Esophagus squamous epithelium (tissue), 5 donors: ENCODE measurements around the gene ACBD7. TPM values are rescaled to one million over a fixed set of nuclear protein-coding genes. Genes with fewer than 3 reads are reported as not detected.

Experiments used
- DNase-seq: peaks from one replicate; lab custom pipeline; 2025; lab: John Stamatoyannopoulos, UW
- H3K27ac ChIP-seq, 4 donors: fragments of 200-600 bp; sonication (generic); one replicate each; pipeline ENCODE4 v1.5.1; 2016 to 2019; ENCODE audit warnings: mild to moderate bottlenecking in 1 of 4
- H3K27me3 ChIP-seq, 4 donors: fragments of 200-600 bp; sonication (generic); 1 replicate in 3 of 4; 2 replicates in 1 of 4; pipeline versions ENCODE4 v1.5.1 to v1.6.0; 2017 to 2021; ENCODE audit warnings: antibody characterized with exemption in 1 of 4
- H3K36me3 ChIP-seq, 3 donors: fragments of 200-600 bp; sonication (generic); one replicate each; pipeline ENCODE4 v1.5.1; 2016 to 2019
- H3K4me1 ChIP-seq, 3 donors: fragments of 200-600 bp; sonication (generic); one replicate each; pipeline ENCODE4 v1.5.1; 2017 to 2019
- H3K4me3 ChIP-seq, 4 donors: fragments of 200-600 bp; sonication (generic); 1 replicate in 3 of 4; 2 replicates in 1 of 4; pipeline ENCODE4 v1.5.1; 2016 to 2019; ENCODE audit warnings: mild to moderate bottlenecking in 2 of 4, moderate library complexity in 1 of 4
- H3K9me3 ChIP-seq, 3 donors: fragments of 200-600 bp; sonication (generic); one replicate each; pipeline ENCODE4 v1.5.1; 2016 to 2019
- POLR2A ChIP-seq, 4 donors: fragments of 450-650 bp; IDR thresholded peaks; one replicate each; pipeline ENCODE4 v1.6.1; 2017; ENCODE audit warnings: antibody characterized with exemption in 4 of 4, mild to moderate bottlenecking in 4 of 4, moderate library complexity in 3 of 4
- WGBS, 2 donors: methylation state at CpG; one replicate each; pipeline ENCODE4 v1.1.5; 2018; 5-methylcytosine and 5-hydroxymethylcytosine counted together
- intact Hi-C: fragments of 100-400 bp; cut with DNase I; formaldehyde crosslinking; loops from one replicate; pipeline ENCODE4 v1.15.0; 2022
- total RNA-seq, 4 donors: library from RNA; depleted of rRNA; stranded (reverse); fragments of >200 nt; gene quantifications; one replicate each; pipeline ENCODE4 v1.1.0, GENCODE V29; 2016
- TF ChIP-seq, protein P1 (sequence below), 6 experiments: fragments of 450-650 bp in 4 of 6; fragments of 200-600 bp in 2 of 6; sonication (generic) in 2 of 6; IDR thresholded peaks; one replicate each; pipeline ENCODE4 v1.5.1; 2016 to 2019; ENCODE audit warnings: antibody characterized with exemption in 6 of 6, mild to moderate bottlenecking in 4 of 6, moderate library complexity in 4 of 6
- donor health status: DM: yes; HTN: yes; CAD: no.

The ACBD7 gene
- total RNA-seq, 4 donors from 2014 or later: 0.31 to 0.91 (median 0.76) TPM; not detected in 1

DNA sequence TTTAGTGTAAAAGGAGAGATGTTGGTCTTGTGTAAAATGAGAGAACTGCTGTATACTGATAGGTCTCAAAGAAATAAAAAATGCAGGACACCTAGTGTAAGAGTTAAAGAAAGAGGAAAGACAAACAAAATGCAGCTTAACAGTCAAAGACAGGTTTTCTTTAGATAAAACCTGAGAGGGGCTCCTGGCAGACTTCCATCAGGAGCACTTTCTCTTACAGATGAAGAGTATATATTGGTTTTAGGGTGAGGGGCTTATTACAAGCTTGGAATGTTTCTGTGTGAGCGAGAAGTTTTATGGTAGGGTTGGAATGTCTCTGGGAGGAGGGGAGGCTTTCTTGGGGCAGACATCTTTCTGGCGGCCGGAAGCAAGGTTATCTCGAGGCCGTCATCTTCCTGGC lies 16.2 kb downstream of the ACBD7 start:
- Histone ChIP-seq H3K4me1 (no peaks in the 10 kb centered on the region), H3K4me3 (no peak overlapping the region), H3K36me3 (no peaks in the 10 kb centered on the region), H3K27me3 (no peaks in the 10 kb centered on the region), H3K9me3 (no peaks in the 10 kb centered on the region), H3K27ac (no peak overlapping the region)
- DNase-seq: no peak
- intact Hi-C loops: no loop called here
- TF ChIP-seq, protein P1, sequence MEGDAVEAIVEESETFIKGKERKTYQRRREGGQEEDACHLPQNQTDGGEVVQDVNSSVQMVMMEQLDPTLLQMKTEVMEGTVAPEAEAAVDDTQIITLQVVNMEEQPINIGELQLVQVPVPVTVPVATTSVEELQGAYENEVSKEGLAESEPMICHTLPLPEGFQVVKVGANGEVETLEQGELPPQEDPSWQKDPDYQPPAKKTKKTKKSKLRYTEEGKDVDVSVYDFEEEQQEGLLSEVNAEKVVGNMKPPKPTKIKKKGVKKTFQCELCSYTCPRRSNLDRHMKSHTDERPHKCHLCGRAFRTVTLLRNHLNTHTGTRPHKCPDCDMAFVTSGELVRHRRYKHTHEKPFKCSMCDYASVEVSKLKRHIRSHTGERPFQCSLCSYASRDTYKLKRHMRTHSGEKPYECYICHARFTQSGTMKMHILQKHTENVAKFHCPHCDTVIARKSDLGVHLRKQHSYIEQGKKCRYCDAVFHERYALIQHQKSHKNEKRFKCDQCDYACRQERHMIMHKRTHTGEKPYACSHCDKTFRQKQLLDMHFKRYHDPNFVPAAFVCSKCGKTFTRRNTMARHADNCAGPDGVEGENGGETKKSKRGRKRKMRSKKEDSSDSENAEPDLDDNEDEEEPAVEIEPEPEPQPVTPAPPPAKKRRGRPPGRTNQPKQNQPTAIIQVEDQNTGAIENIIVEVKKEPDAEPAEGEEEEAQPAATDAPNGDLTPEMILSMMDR (IDR thresholded peaks at IDR 0.05): no peak
- TF ChIP-seq POLR2A (IDR thresholded peaks at IDR 0.05): no peak
- 89 to 96% methylated on average over 5 of the region's 5 CpGs for WGBS, 2 donors

DNA sequence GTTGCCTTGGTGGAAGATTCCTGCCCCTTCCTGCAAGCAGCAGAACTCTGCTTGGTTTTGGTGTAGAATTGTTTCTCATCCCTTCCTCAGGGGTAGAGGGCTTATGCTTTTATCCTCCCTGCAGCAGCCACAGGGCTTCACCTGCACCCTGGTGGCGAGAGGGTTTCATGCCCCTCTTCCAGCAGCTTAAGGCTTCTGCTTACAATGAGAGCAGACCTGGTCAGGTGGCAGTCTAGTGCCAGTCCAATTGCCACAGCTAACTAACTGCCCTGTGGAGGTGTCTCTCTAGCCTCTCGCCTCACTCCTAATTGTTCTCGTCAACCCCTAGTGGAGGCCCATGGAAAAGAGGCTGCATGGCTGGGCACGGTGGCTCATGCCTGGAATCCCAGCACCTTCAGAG lies 19.3 kb downstream of the ACBD7 start:
- no peaks in the 10 kb centered on the region for H3K9me3 ChIP-seq
- H3K4me1 ChIP-seq: no peaks in the 10 kb centered on the region
- H3K27me3 ChIP-seq: no peaks in the 10 kb centered on the region
- H3K4me3 ChIP-seq: no peak overlapping the region
- TF ChIP-seq, protein P1 (IDR thresholded peaks at IDR 0.05): no peak
- TF ChIP-seq POLR2A (IDR thresholded peaks at IDR 0.05): no peak
- no peak for DNase-seq
- no peaks in the 10 kb centered on the region for H3K36me3 ChIP-seq
- H3K27ac ChIP-seq: no peak overlapping the region
- intact Hi-C loops: no loop called here
- WGBS, 2 donors: 80 to 93% methylated on average over 1 to 3 of the region's 4 CpGs

DNA sequence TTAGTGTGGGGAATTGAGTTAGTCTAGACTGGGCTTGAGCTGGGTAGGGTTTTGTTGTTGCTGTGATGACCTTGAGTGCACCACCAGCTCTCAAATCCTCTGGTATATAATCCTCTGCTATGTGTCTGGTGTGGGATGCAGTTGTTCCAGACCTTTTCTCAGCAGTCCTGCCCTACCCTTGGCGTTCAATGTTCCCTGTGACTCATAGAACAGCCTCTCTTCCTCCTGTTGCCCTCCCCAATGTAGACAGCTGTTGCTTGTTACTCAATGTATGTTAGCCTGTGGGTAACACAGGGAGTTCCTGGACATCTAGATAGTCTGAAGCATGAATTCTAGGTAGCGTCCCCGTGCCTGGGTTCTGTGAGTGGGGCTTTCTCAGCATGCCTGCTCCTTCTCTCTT lies 19.8 kb downstream of the ACBD7 start:
- Histone ChIP-seq H3K9me3 (no peaks in the 10 kb centered on the region), H3K27me3 (no peaks in the 10 kb centered on the region), H3K4me1 (no peaks in the 10 kb centered on the region), H3K27ac (no peak overlapping the region), H3K4me3 (no peak overlapping the region), H3K36me3 (no peaks in the 10 kb centered on the region)
- WGBS, 2 donors: 64 to 71% methylated on average over 3 of the region's 3 CpGs
- no peak for TF ChIP-seq POLR2A (IDR thresholded peaks at IDR 0.05)
- TF ChIP-seq, protein P1 (IDR thresholded peaks at IDR 0.05): no peak
- DNase-seq: no peak
- intact Hi-C loops: no loop called here

DNA sequence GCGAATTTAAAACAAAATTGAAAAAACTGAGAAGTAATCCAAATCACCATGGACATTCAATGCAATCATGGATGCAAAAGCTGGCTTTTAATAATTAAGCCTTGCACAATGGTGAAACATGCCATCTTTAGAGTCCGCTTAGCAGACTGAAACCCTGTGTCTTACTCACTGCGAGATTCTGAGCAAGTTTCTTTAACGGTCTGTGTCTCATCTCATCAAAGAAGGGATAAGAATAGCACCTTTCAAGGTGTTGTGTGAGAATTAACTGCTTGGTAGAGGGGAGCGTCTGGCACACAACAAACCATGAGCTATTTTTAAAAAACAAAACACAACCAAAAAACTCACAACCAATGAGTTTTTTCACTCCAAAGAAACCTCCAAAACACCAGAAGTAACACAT lies 21.4 kb downstream of the ACBD7 start:
- no peak for TF ChIP-seq POLR2A (IDR thresholded peaks at IDR 0.05)
- TF ChIP-seq, protein P1 (IDR thresholded peaks at IDR 0.05): no peak
- no peaks in the 10 kb centered on the region for H3K27me3 ChIP-seq
- H3K36me3 ChIP-seq: no peaks in the 10 kb centered on the region
- no peak overlapping the region for H3K4me3 ChIP-seq
- H3K27ac ChIP-seq: no peak overlapping the region
- DNase-seq: no peak
- no peaks in the 10 kb centered on the region for H3K4me1 ChIP-seq
- intact Hi-C loops: no loop called here
- WGBS, 2 donors: 85 to 86% methylated on average over 5 of the region's 5 CpGs
- no peaks in the 10 kb centered on the region for H3K9me3 ChIP-seq

DNA sequence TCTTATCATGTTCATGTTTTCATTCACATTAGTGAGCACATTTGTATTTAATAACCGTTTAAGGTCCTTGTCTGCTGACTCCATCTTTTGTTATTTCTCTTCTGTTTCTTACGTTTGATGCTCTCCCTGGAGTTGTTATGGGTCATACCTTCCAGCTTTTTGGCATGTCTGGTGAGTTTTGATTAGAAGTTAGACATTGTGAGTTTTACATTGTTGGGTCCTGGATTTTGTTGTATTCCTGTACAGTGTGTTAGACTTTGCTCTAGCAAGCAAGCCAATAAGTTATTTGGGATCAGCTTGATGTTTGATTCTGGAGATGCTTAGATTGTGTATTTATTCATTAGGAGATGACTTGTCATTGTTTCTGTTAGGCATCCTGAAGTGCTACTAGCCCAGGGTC lies 27.9 kb downstream of the ACBD7 start:
- Histone ChIP-seq H3K36me3 (no peaks in the 10 kb centered on the region), H3K27me3 (no peaks in the 10 kb centered on the region), H3K4me3 (no peak overlapping the region), H3K4me1 (no peaks in the 10 kb centered on the region), H3K9me3 (peaks cover 0 to 10% (median 0%) of the 10 kb centered on the region in 3 donors), H3K27ac (no peak overlapping the region)
- intact Hi-C loops: no loop called here
- no peak for TF ChIP-seq POLR2A (IDR thresholded peaks at IDR 0.05)
- TF ChIP-seq, protein P1 (IDR thresholded peaks at IDR 0.05): no peak
- WGBS, 2 donors: 63 to 85% methylated on average over 2 of the region's 2 CpGs
- no peak for DNase-seq
